Retina (tissue), 1 donor: ENCODE data around the gene LRFN4.
A peak's percentile ranks its signal among the peaks of the same experiment; 100 is the strongest.
"Not testable (repeated sequence)": the region's sequence is repeated elsewhere in the genome, so short reads cannot be mapped to it uniquely, and the experiment has no call there.

ENCODE experiments used
- DNase-seq: peaks from one replicate; pipeline ENCODE4 v3.0.0-alpha.2; 2016

The LRFN4 gene

GRCh38 chr11:66856496-66857233, at the start of gene LRFN4:
LRFN4 (plus strand) TSS chr11:66857064; CDS start chr11:66857745, 681 bp downstream.
- DNase-seq: peak; percentile 87

GRCh38 chr11:66809592-66809991, 47.3 kb upstream of the LRFN4 start:
- DNase-seq: no peak

DNA sequence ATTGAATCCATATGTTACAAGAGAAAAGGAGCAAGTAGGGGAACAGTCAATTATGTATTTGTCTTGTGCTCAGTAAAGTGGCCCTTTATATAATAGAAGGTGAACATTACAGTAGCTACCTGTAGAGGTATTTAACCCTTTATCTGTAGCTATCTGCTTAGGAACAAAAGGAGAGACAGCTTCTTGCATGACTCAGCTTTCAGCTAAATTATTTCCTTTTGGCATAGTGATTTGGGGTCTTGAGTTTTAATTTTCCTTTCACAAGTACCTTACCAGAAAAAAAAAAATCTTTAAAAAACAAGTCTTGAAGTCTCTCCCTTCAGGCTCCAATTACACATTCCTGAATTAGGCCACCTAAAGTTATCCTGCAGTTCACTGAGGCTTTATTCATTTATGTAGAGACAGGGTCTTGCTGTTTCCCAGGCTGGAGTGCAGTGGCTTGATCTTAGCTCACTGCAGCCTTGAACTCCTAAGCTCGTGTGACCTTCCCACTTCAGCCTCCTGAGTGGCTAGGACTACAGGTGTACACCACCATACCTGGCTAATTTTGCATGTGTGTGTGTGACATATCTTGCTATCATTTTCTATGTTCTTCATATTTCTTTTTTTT, 46.2 kb upstream of the LRFN4 start:
- no peak for DNase-seq

- DNase-seq: no peak
These were observed 42.2 kb upstream of the LRFN4 start for GRCh38 chr11:66814678-66815077.

GRCh38 chr11:66815646-66816045, 41.2 kb upstream of the LRFN4 start:
- DNase-seq: no peak

- DNase-seq: no peak
These were observed 38.5 kb upstream of the LRFN4 start for GRCh38 chr11:66818231-66818955.

DNA sequence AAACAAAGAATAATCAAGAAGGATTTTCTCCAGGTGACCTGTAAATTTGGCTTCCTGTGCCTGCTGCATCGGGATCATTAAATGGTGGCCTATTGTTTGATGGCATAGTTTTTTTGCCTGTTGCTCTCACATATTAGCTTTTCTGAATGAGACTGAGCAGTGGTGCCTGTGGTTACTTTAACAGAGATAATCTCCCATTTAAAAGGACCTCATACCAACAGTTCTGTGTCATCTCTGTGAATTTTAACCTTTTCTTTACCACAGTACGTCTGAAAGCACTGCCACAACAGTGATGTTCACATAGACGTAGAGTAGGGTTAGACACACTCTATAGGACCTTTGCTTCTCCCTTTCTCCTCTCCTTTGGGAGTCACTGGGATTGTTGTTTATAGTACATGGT, 36.5 kb upstream of the LRFN4 start:
- DNase-seq: no peak

DNA sequence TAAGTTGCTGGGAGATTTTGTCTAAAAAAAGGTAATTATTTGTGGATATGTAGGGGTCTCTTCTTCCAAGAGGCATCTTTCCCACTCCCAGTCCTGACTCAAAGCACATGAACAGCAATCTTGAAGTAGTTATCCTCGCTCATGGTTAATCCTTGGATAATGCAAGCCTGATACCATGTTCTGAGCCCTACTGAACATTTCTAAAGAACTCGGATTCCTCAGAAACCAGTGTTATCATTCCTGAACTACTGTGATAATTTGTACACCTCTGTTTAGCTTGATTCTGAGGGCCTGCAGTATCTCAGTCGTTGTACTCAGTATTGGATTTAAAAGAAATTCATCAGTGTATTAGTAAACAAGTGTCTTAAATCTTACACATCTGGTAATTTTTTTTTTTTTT, 36.0 kb upstream of the LRFN4 start:
- DNase-seq: no peak

GRCh38 chr11:66823700-66824099, 33.2 kb upstream of the LRFN4 start:
- no peak for DNase-seq

DNA sequence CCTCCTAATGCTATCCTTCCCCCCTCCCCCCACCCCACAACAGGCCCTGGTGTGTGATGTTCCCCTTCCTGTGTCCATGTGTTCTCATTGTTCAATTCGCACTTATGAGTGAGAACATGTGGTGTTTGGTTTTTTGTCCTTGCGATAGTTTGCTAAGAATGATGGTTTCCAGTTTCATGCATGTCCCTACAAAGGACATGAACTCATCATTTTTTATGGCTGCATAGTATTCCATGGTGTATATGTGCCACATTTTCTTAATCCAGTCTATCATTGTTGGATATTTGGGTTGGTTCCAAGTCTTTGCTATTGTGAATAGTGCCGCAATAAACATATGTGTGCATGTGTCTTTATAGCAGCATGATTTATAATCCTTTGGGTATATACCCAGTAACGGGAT, 32.3 kb upstream of the LRFN4 start:
- not testable (repeated sequence) for DNase-seq

DNA sequence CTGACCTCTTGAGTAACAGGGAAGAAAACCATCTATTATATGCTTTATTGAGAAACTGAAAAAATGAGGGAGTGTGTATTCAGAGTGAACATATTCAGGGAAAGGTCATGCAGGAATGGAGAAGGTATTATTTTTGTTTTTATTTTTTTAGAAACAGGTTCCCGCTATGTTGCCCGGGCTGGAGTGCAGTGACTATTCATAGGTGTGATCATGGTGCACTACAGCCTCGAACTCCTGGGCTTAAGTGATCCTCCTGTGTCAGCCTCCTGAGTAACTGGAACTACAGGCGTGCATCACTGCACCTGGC, 22.4 kb upstream of the LRFN4 start:
- DNase-seq: no peak

DNA sequence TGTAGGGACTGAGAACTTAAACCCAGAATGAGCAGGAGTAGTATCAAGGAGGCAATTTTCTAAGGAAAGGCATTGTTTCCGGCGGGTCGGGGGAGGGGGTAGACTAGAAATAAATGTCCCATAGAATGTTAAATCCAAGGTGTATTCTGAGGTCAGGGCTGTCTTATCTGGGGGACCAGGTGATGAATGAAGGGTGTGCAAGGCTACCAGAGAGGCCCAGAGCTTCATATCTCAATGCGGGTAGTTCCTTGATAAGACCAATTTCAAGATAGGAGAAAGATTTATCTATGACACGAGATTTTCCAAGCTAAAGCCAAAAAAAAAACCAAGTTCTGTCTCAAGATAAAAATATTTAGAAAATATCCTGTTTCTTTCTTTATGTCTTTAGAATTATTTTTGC, 21.9 kb upstream of the LRFN4 start:
- no peak for DNase-seq

- DNase-seq: no peak
These were observed 21.0 kb upstream of the LRFN4 start for GRCh38 chr11:66835768-66836405.

- no peak for DNase-seq
These were observed 16.4 kb upstream of the LRFN4 start for GRCh38 chr11:66840317-66841091.

GRCh38 chr11:66841861-66842260, 15.0 kb upstream of the LRFN4 start:
- no peak for DNase-seq

DNA sequence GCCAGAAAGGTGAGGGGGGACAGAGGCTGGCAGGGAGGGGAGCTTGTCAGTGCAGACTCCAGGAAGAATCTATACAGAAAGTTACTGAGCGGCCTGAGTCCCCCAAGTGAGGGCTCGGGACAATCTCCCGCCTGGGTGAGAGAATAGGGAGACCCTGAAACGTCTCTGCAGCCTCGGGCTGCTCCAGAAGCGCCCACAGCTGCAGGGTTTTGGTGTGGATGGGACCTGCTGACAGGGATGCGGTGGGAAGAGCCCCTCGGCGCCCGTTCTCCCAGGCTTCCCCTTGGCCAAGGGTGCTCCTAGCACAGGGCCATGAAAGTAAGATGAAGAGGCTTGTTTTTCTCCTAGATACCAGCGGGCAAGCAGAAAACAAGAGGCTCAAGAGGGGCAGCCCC, 14.4 kb upstream of the LRFN4 start:
- no peak for DNase-seq

DNA sequence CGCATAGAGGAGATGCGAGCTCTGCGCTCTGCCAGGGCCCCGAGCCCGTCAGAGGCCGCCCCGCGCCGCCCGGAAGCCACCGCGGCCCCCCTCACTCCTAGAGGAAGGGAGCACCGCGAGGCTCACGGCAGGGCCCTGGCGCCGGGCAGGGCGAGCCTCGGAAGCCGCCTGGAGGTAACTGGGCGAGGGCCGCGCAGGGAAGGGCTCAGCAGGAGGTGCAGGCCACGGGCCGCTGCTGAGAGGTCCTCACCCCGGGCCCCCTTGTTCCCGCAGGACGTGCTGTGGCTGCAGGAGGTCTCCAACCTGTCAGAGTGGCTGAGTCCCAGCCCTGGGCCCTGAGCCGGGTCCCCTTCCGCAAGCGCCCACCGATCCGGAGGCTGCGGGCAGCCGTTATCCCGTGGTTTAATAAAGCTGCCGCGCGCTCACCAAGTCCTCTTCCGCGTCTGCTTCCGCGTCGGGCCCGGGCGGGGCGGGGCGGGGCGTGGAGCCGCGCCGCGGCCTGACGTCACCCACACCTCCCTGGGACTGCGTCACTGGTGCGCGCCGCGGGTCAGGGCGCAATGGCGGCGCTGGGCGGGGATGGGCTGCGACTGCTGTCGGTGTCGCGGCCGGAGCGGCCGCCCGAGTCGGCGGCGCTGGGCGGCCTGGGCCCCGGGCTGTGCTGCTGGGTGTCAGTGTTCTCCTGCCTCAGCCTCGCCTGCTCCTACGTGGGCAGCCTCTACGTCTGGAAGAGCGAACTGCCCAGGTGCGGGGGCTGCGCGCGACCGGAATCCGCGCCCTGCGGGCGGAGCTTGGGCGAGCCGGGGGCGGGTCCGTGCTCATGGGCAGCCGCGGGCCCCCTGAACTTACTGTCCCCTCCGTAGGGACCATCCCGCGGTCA, 13.7 kb upstream of the LRFN4 start, which contains the start of gene RCE1:
TSS of gene RCE1 (plus strand) at position 546 of the 880 bp plus-strand sequence. CDS start at position 561, 15 bp downstream.
- DNase-seq: peak; percentile 96

- DNase-seq: no peak
These were observed 12.9 kb upstream of the LRFN4 start for GRCh38 chr11:66843776-66844495.

- no peak for DNase-seq
These were observed 12.2 kb upstream of the LRFN4 start for GRCh38 chr11:66844496-66845142.

DNA sequence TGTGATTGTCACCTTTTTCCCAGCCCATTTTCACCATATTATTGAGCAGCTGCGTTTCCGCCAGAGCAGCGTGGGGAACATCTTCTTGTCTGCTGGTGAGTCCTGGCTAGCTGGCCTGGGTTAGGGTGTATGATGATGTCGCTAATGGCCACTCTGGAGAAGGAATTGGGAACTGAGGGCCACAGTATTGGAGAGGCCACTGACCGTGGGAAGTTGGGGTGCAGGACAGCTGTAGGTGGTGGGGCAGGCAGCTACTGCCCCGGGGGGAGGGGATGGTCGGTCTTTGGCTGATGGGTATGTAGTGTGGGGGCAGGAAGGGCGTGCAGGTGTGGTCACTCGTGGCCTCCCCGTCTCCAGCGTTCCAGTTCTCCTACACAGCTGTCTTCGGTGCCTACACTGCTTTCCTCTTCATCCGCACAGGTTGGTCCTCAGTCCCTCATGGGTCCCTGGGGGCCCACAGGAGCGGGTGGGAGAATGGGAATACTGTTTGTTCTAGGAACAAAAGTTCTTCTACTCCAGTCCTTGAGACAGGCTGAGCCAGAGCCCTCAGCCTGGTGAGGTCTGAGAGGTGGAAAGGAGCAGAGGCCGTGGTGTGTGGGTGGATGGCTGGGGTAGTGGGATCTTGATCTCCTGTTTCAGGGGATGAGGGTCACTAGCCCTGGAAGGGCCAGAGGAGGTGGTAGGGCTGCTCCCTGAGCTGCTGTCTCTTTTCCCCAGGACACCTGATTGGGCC, 11.6 kb upstream of the LRFN4 start:
- DNase-seq: no peak
